IPS DF 6.9 (cell line): ENCODE data around the gene CNBD2.
"Not testable (repeated sequence)": the region's sequence is repeated elsewhere in the genome, so short reads cannot be mapped to it uniquely, and the experiment has no call there.

ENCODE experiments used
- DNase-seq: peaks from one replicate; pipeline ENCODE4 v3.0.0-alpha.2; 2013; ENCODE audit warnings: low read depth, low spot score
- H3K27ac ChIP-seq: one replicate; pipeline ENCODE4 v1.5.1; 2013; ENCODE audit warnings: low read length, control low read depth
- H3K27me3 ChIP-seq: 2 replicates; pipeline ENCODE4 v1.6.1; 2013; ENCODE audit warnings: mild to moderate bottlenecking, low read length; ENCODE audit not compliant: control insufficient read depth, insufficient read depth
- H3K36me3 ChIP-seq: 2 replicates; pipeline ENCODE4 v1.6.1; 2013; ENCODE audit warnings: low read length; ENCODE audit not compliant: control insufficient read depth, insufficient read depth
- H3K4me1 ChIP-seq: 2 replicates; pipeline ENCODE4 v1.6.1; 2013; ENCODE audit warnings: low read length; ENCODE audit not compliant: control insufficient read depth, insufficient read depth
- H3K4me3 ChIP-seq: 2 replicates; pipeline ENCODE4 v1.5.1; 2013; ENCODE audit warnings: mild to moderate bottlenecking, low read length
- H3K9me3 ChIP-seq: 2 replicates; pipeline ENCODE4 v1.6.1; 2013; ENCODE audit warnings: low read length, inconsistent platforms; ENCODE audit not compliant: control insufficient read depth, insufficient read depth
- WGBS: extraction: QIAGEN DNeasy Blood & Tissue Kit; methylation state at CpG from one replicate; pipeline ENCODE4 v1.1.7; 2013; ENCODE audit warnings: mixed read lengths, missing lambda C conversion rate; ENCODE audit not compliant: insufficient read length, insufficient coverage; 5-methylcytosine and 5-hydroxymethylcytosine counted together

The CNBD2 gene

DNA sequence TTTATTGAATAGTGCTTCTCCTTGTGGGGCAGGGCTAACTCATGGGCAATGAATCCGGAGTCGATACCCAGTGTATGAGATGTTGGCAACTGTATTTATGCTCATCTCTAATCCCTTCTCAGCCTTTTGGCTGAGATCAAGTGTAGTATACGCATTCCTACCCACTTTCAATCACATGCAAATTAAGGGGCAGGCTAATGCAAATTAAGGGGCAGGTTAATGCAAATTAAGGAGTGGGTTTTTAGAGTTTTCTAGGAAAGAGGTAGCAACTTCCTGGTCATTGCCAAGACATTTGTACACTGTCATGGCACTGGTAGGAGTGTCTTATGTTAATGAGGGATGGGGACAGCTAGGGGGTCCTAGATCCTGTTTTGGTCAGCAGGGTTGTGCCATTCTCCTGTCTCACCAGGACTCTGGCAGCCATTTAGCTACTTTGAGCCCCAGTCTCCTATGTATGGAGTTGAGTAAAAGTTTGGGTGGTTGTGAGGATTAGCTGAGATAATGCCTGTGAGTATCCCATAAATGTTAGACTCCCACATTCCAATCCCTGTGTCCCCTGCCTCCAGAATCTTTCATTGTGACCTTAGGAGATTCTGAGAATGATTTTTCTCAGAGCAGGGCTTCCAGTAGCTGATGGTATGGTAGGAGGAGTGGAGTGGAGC, at the start of gene CNBD2:
Gene CNBD2 (plus strand): TSS at position 612 of the 662 bp plus-strand sequence. CDS start 173 bp downstream, outside the sequence.
- H3K36me3 ChIP-seq: no peaks in the 10 kb centered on the region
- no peak for DNase-seq
- WGBS: no CpG with 5 or more reads among the region's 3 CpGs
- H3K27ac ChIP-seq: no peak within 1 kb of the TSS
- H3K4me1 ChIP-seq: peaks cover 2% of the 10 kb centered on the region; the same call in 1 of the 2 replicates
- H3K27me3 ChIP-seq: no peaks in the 10 kb centered on the region
- no peaks in the 10 kb centered on the region for H3K9me3 ChIP-seq
- H3K4me3 ChIP-seq: no peak within 1 kb of the TSS

DNA sequence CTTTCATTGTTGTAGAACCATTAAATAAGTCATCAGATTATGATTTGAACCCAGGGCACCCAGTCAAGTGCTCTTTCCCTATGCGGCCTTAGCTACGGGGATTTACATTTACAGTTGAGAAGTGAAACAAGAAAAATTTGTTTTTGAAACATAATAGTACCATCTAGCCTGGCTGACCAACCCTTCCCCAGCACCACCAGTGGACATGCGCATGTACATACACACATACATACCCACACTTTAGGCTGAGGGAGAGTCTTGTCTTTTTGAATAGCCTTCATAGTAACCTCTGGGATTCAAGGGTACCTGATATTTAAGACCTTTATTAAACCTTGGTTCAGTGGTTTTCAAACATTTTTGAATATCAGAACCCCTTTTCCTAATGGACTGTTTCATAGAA, 47.9 kb upstream of the CNBD2 start:
- DNase-seq: no peak
- H3K36me3 ChIP-seq: peaks cover 3% of the 10 kb centered on the region
- H3K27ac ChIP-seq: no peak overlapping the region
- H3K9me3 ChIP-seq: no peaks in the 10 kb centered on the region
- no peaks in the 10 kb centered on the region for H3K27me3 ChIP-seq
- no peaks in the 10 kb centered on the region for H3K4me1 ChIP-seq
- no peak overlapping the region for H3K4me3 ChIP-seq
- WGBS: no CpG with 5 or more reads among the region's 3 CpGs

DNA sequence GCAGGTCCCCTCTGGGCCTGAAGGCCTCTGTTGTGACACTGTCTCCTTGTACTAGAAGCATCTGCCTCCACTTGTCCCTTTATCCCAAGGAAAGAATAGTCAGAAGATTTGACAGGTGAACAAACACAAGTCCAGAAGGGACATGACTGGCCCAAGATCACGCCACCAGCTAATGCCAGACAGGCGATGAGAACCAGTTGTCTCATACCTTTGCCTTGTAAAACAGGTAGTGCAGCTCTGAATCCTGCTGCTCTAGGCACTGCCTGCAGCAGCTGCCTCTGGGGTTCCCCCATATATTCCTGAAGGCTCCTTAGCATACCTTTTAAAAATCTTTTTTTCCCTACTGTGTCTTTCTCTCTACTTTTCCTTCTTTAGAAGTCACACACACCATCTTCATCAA, 39.1 kb upstream of the CNBD2 start:
- Histone ChIP-seq H3K36me3 (peaks cover 7% of the 10 kb centered on the region; the same call in 1 of the 2 replicates), H3K27ac (no peak overlapping the region), H3K27me3 (no peaks in the 10 kb centered on the region), H3K9me3 (no peaks in the 10 kb centered on the region), H3K4me1 (peaks cover 3% of the 10 kb centered on the region; the same call in 1 of the 2 replicates), H3K4me3 (no peak overlapping the region)
- WGBS: no CpG with 5 or more reads among the region's 2 CpGs
- DNase-seq: no peak

DNA sequence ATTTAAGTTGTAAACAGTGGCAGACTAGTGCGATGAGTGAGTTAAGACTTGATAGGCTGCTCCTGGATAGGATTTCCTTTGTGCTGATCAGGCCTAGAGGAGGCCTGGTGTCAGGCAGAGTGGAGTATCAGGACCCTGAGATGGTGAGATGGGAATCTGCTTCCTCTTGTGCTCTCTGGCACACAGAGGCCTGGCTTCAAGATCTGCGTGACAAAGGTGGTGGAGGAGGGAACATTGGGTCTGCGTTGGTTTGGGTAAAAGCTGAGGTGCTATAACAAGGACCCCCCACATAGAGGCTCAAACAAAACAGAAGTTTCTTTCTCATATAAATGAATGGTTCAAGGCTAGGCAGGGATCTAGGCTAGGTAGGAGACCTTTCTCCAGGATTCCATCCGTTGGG, 34.3 kb upstream of the CNBD2 start:
- no CpG with 5 or more reads among the region's 4 CpGs for WGBS
- Histone ChIP-seq H3K4me3 (no peak overlapping the region), H3K27me3 (no peaks in the 10 kb centered on the region), H3K9me3 (no peaks in the 10 kb centered on the region), H3K27ac (no peak overlapping the region), H3K4me1 (peaks cover 6% of the 10 kb centered on the region; the same call in 1 of the 2 replicates), H3K36me3 (peaks cover 3% of the 10 kb centered on the region; the same call in 1 of the 2 replicates)
- DNase-seq: no peak

DNA sequence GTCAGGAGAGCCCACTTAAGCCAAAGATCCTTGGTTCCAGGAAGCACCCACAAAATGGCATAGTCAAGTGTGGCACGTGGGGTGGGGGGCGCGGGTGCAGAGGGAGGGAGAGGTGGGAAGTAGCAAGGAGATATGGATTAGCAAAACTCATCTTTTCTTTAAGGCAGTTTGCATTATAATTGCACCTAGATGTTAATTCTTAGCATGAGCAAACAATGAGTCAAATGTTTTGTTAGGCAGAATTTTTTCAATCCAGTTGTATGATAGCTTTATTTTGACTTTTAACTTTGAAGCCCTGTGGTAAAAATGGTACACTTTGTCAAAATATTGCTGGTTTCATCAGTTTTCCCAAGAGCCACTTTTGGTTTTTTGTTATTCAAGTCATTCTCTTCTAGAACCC, 29.1 kb upstream of the CNBD2 start:
- no peak for DNase-seq
- Histone ChIP-seq H3K27me3 (no peaks in the 10 kb centered on the region), H3K9me3 (no peaks in the 10 kb centered on the region), H3K27ac (no peak overlapping the region), H3K4me1 (peaks cover 3% of the 10 kb centered on the region; the same call in 1 of the 2 replicates), H3K36me3 (peaks cover 3% of the 10 kb centered on the region; the same call in 1 of the 2 replicates), H3K4me3 (no peak overlapping the region)
- no CpG with 5 or more reads among the region's 3 CpGs for WGBS

DNA sequence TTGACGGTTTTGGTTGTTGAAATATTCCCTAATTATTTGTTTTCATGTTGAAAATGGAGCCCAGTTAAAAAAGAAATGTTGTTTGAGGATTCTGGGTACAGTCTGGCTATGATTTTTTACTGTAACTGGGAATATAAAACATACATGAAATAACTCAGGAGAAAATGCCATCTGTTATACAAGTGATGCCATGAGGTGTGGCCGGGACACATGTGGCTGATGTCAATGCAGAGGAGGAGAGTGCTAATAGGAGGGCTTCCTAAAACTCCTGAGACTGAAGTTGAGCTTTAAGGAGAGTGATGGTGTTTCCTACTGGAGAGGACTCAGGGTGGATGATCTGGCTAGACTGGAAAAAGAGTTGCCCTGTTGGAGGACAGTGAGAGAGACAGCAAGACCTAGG, 26.8 kb upstream of the CNBD2 start:
- Histone ChIP-seq H3K4me3 (no peak overlapping the region), H3K4me1 (no peaks in the 10 kb centered on the region), H3K27me3 (no peaks in the 10 kb centered on the region), H3K27ac (no peak overlapping the region), H3K9me3 (no peaks in the 10 kb centered on the region), H3K36me3 (peaks cover 3% of the 10 kb centered on the region; the same call in 1 of the 2 replicates)
- DNase-seq: no peak
- no CpG with 5 or more reads among the region's 2 CpGs for WGBS

DNA sequence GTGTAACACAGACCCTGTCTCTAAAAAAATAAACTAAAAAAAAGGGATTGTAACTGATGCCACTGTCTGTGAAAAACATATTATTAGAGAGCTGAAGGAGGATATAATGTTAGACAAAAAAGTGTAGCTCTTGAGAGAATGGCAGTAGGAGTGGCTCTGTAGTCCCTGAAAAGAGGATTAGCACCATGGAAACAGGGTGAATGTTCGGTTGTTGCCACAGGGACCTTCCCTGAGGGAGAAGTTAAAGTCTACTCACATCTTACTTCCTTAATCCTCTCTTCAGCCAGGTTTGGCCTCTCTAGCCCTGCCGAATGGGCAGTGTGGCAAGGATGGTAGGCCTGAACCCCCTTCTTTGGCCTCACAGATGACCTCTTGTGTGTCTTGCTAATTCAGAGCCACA, 26.1 kb upstream of the CNBD2 start:
- no peaks in the 10 kb centered on the region for H3K9me3 ChIP-seq
- WGBS: no CpG with 5 or more reads among the region's 2 CpGs

DNA sequence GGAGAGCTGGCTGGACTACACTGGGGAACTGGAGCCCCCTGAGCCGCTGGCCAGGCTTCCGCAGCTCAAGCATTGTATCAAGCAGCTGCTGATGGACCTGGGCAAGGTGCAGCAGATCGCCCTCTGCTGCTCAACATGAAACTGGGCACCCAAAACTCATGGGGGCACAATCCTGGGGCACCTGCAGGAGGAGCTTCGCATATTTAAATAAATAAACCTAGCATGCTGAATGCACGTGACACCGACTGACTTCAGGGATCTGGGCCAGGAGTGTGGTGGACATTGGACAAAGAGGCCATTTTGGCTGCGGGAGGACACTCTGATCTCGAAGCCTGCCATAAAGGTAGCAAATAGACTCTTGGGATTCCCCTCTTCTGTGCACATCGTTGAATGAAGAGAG, 20.9 kb upstream of the CNBD2 start:
- no peak overlapping the region for H3K27ac ChIP-seq
- no CpG with 5 or more reads among the region's 9 CpGs for WGBS
- DNase-seq: no peak
- no peak overlapping the region for H3K4me3 ChIP-seq
- no peaks in the 10 kb centered on the region for H3K4me1 ChIP-seq
- no peaks in the 10 kb centered on the region for H3K9me3 ChIP-seq
- H3K36me3 ChIP-seq: 0 out of 2 replicates have a peak, but pooled peaks cover 3% of the 10 kb centered on the region
- H3K27me3 ChIP-seq: no peaks in the 10 kb centered on the region

More for the DNA sequence above, 26.1 kb upstream of the CNBD2 start:
- H3K36me3 ChIP-seq: peaks cover 3% of the 10 kb centered on the region; the same call in 1 of the 2 replicates
- no peak for DNase-seq
- H3K27me3 ChIP-seq: no peaks in the 10 kb centered on the region
- H3K27ac ChIP-seq: no peak overlapping the region
- no peaks in the 10 kb centered on the region for H3K4me1 ChIP-seq
- H3K4me3 ChIP-seq: no peak overlapping the region

DNA sequence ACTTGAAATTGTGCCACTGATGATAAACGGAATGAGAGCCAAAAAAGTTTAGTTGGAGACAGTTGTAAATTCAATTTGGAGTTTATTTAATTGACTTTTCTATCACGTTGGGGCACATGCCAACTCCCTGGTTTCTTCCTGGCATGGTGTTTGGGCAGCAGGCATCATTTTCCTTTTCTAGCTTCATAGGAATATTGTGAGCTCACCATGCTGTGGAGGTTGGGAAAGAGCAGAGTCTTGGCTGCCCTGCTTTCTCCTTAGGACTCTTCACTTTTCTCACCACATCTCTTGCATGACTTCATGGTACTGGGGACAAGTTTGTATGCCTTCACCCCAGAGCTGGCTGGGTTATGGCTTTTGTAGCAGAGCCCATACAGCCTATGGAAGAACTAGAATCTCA, 20.5 kb upstream of the CNBD2 start:
- H3K4me1 ChIP-seq: no peaks in the 10 kb centered on the region
- no peaks in the 10 kb centered on the region for H3K9me3 ChIP-seq
- WGBS: no CpG with 5 or more reads among the region's 2 CpGs
- no peak overlapping the region for H3K4me3 ChIP-seq
- no peak overlapping the region for H3K27ac ChIP-seq
- no peak for DNase-seq
- no peaks in the 10 kb centered on the region for H3K27me3 ChIP-seq
- H3K36me3 ChIP-seq: 0 out of 2 replicates have a peak, but pooled peaks cover 3% of the 10 kb centered on the region

DNA sequence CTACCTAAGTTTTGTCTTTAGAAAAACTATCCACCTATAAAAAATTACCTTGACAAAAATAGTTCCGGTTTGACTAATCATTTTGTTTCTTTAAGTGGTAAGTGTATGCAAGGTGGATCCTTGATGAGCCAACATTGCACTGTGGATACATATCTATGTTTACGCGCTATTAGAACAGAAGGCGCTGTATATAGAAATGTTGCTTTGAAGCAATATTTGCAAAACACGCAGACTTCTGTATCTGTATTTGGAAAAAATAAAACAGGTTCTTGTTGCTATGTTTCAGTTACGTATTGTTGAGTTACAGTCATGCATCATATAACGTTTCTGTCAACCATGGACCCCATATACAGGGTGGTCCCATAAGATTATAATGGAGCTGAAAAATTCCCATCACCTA, 18.3 kb upstream of the CNBD2 start:
- Histone ChIP-seq H3K4me3 (no peak overlapping the region), H3K36me3 (no peaks in the 10 kb centered on the region; the same call in 1 of the 2 replicates), H3K4me1 (no peaks in the 10 kb centered on the region), H3K27me3 (no peaks in the 10 kb centered on the region), H3K27ac (no peak overlapping the region), H3K9me3 (no peaks in the 10 kb centered on the region)
- no peak for DNase-seq
- no CpG with 5 or more reads among the region's 7 CpGs for WGBS

DNA sequence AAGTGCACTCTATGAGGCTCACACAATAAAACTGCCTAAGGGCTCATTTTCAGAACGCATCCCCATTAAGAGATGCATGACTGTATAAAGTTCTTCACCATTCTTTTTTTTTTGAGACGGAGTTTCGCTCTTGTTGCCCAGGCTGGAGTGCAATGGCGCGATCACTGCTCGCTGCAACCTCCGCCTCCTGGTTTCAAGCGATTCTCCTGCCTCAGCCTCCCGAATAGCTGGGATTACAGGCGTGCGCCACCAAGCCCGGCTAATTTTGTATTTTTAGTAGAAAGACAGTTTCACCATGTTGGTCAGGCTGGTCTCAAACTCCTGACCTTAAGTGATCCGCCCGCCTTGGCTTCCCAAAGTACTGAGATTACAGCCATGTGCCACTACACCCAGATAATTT, 16.3 kb upstream of the CNBD2 start:
- H3K27ac ChIP-seq, H3K27me3 ChIP-seq, H3K9me3 ChIP-seq, H3K4me3 ChIP-seq, DNase-seq, H3K4me1 ChIP-seq, H3K36me3 ChIP-seq: not testable (repeated sequence)
- no CpG with 5 or more reads among the region's 14 CpGs for WGBS
